WTC11 (cell line): ENCODE measurements around the gene OR2G3. TPM values are rescaled to one million over a fixed set of nuclear protein-coding genes. Genes with fewer than 3 reads are reported as not detected.

Experiments used
- ATAC-seq: fragments of 200-7000 bp; cut with Tn5 transposase; 2 replicates; pipeline ENCODE4 v1.10.0; 2021; ENCODE audit warnings: mild to moderate bottlenecking, moderate library complexity
- CTCF ChIA-PET: fragments of 300-600 bp; sonication (Branson Sonifier 250); formaldehyde crosslinking; loops from one replicate; lab custom pipeline; 2021; ENCODE audit warnings: antibody characterized with exemption; lab: Charles Lee
- POLR2A ChIA-PET: fragments of 350-600 bp; sonication (Branson Sonifier 250); formaldehyde crosslinking; loops from one replicate; lab custom pipeline; 2021; ENCODE audit warnings: antibody characterized with exemption; lab: Charles Lee
- DNase-seq: peaks from one replicate; pipeline ENCODE4 v3.0.0; 2021; ENCODE audit warnings: low spot score
- H3K27ac Mint-ChIP-seq: 2 replicates; pipeline ENCODE4 v1.8.0; 2021; ENCODE audit warnings: mixed read lengths
- H3K27me3 Mint-ChIP-seq: 2 replicates; pipeline ENCODE4 v1.8.0; 2021; ENCODE audit warnings: low read depth, mild to moderate bottlenecking, moderate library complexity, mixed read lengths
- H3K36me3 Mint-ChIP-seq: 2 replicates; pipeline ENCODE4 v1.8.0; 2021; ENCODE audit warnings: mixed read lengths
- H3K4me1 Mint-ChIP-seq: 2 replicates; pipeline ENCODE4 v1.8.0; 2022; ENCODE audit warnings: mixed read lengths
- H3K4me3 Mint-ChIP-seq: 2 replicates; pipeline ENCODE4 v1.8.0; 2021; ENCODE audit warnings: mild to moderate bottlenecking, moderate library complexity, mixed read lengths
- H3K9me3 Mint-ChIP-seq: 2 replicates; pipeline ENCODE4 v1.8.0; 2021; ENCODE audit warnings: mixed read lengths
- ATF3 ChIP-seq: sonication (generic); formaldehyde crosslinking; conservative IDR thresholded peaks from 2 replicates; pipeline ENCODE4 v1.8.1; 2022; ENCODE audit warnings: mild to moderate bottlenecking, missing genetic modification reagents
- ESRRA ChIP-seq: sonication (generic); formaldehyde crosslinking; IDR thresholded peaks from 2 replicates; pipeline ENCODE4 v1.8.1; 2022; ENCODE audit warnings: mild to moderate bottlenecking, missing genetic modification reagents, borderline replicate concordance
- FOXP1 ChIP-seq: sonication (generic); formaldehyde crosslinking; IDR thresholded peaks from 2 replicates; pipeline ENCODE4 v1.8.0; 2022; ENCODE audit warnings: missing genetic modification reagents, mild to moderate bottlenecking, moderate library complexity, borderline replicate concordance
- FOXP4 ChIP-seq: sonication (generic); formaldehyde crosslinking; IDR thresholded peaks from 2 replicates; pipeline ENCODE4 v1.8.0; 2022; ENCODE audit warnings: mild to moderate bottlenecking, missing genetic modification reagents
- MXD4 ChIP-seq: fragments of 250-450 bp; sonication (Bioruptor Pico); IDR thresholded peaks from 2 replicates; pipeline ENCODE4 v1.8.0; 2021; ENCODE audit warnings: mild to moderate bottlenecking, moderate library complexity, borderline replicate concordance
- NFATC4 ChIP-seq: fragments of 250-450 bp; sonication (Bioruptor Pico); IDR thresholded peaks from 2 replicates; pipeline ENCODE4 v1.9.0; 2021; ENCODE audit warnings: mild to moderate bottlenecking
- NFYB ChIP-seq: sonication (generic); formaldehyde crosslinking; conservative IDR thresholded peaks from 2 replicates; pipeline ENCODE4 v1.8.0; 2022; ENCODE audit warnings: low read depth, missing genetic modification reagents
- PREB ChIP-seq: sonication (generic); formaldehyde crosslinking; IDR thresholded peaks from 2 replicates; pipeline ENCODE4 v1.8.1; 2022; ENCODE audit warnings: mild to moderate bottlenecking, missing genetic modification reagents, moderate library complexity, borderline replicate concordance
- PRRX2 ChIP-seq: fragments of 250-450 bp; sonication (Bioruptor Pico); IDR thresholded peaks from 2 replicates; pipeline ENCODE4 v1.8.0; 2021; ENCODE audit warnings: mild to moderate bottlenecking
- RORB ChIP-seq: fragments of 250-450 bp; sonication (Bioruptor Pico); IDR thresholded peaks from 2 replicates; pipeline ENCODE4 v1.9.0; 2021; ENCODE audit warnings: mild to moderate bottlenecking
- SMAD3 ChIP-seq: sonication (generic); formaldehyde crosslinking; IDR thresholded peaks from 2 replicates; pipeline ENCODE4 v1.8.0; 2022; ENCODE audit warnings: missing genetic modification reagents, mild to moderate bottlenecking, borderline replicate concordance
- SP1 ChIP-seq: sonication (generic); formaldehyde crosslinking; conservative IDR thresholded peaks from 2 replicates; pipeline ENCODE4 v1.8.1; 2022; ENCODE audit warnings: missing genetic modification reagents
- TEAD1 ChIP-seq: sonication (generic); formaldehyde crosslinking; IDR thresholded peaks from 2 replicates; pipeline ENCODE4 v1.8.0; 2022; ENCODE audit warnings: mild to moderate bottlenecking, missing genetic modification reagents
- TEAD4 ChIP-seq: sonication (generic); formaldehyde crosslinking; IDR thresholded peaks from 2 replicates; pipeline ENCODE4 v1.8.0; 2022; ENCODE audit warnings: mild to moderate bottlenecking, missing genetic modification reagents
- ZBTB43 ChIP-seq: sonication (generic); formaldehyde crosslinking; IDR thresholded peaks from 2 replicates; pipeline ENCODE4 v1.8.1; 2023; ENCODE audit warnings: mild to moderate bottlenecking, missing genetic modification reagents
- ZMAT4 ChIP-seq: fragments of 250-450 bp; sonication (Bioruptor Pico); IDR thresholded peaks from 2 replicates; pipeline ENCODE4 v1.9.0; 2021; ENCODE audit warnings: mild to moderate bottlenecking
- ZNF396 ChIP-seq: fragments of 250-450 bp; sonication (Bioruptor Pico); IDR thresholded peaks from 2 replicates; pipeline ENCODE4 v1.8.0; 2021; ENCODE audit warnings: mild to moderate bottlenecking, moderate library complexity, borderline replicate concordance
- ZNF425 ChIP-seq: fragments of 250-450 bp; sonication (Bioruptor Pico); conservative IDR thresholded peaks from 2 replicates; pipeline ENCODE4 v1.9.0; 2021; ENCODE audit warnings: mild to moderate bottlenecking
- total RNA-seq: library from RNA; stranded (reverse); gene quantifications from 3 replicates; pipeline ENCODE4 v1.2.3, GENCODE V29; 2021

OR2G3 gene
- total RNA-seq, 1 experiment from 2014 or later = not detected

- H3K4me1 Mint-ChIP-seq = peaks cover 10% of the 10 kb centered on the region
- DNase-seq = no peak
- no peaks in the 10 kb centered on the region for H3K36me3 Mint-ChIP-seq
- CTCF ChIA-PET = interaction anchor here (1.3 kb wide), 1 partner anchor 30 kb away, joined by 3 read pairs; no protein-coding TSS in a partner anchor
- no peak overlapping the region for H3K27ac Mint-ChIP-seq
- ATAC-seq = peak; percentile 84
- no peaks in the 10 kb centered on the region for H3K9me3 Mint-ChIP-seq
- TF ChIP-seq NFATC4 (CRISPR knock-in tag) = no peak
- no peak for TF ChIP-seq ZNF425
- no peak for TF ChIP-seq RORB (CRISPR knock-in tag)
- TF ChIP-seq FOXP1 (CRISPR knock-in tag) = no peak
- TF ChIP-seq ZMAT4 (CRISPR knock-in tag) = no peak
- TF ChIP-seq ATF3 (CRISPR knock-in tag) = no peak
- TF ChIP-seq ZNF396 (CRISPR knock-in tag) = no peak
- no peak for TF ChIP-seq PREB (CRISPR knock-in tag)
- no peak for TF ChIP-seq ZBTB43 (CRISPR knock-in tag)
- TF ChIP-seq TEAD1 = no peak
- TF ChIP-seq SMAD3 = no peak
- no peak for TF ChIP-seq ESRRA (CRISPR knock-in tag)
- no peak for TF ChIP-seq MXD4 (CRISPR knock-in tag)
- POLR2A ChIA-PET = no interaction called here
- no peak overlapping the region for H3K4me3 Mint-ChIP-seq
- no peaks in the 10 kb centered on the region for H3K27me3 Mint-ChIP-seq
Measured at GRCh38 chr1:247561711-247562110, 43.7 kb upstream of the OR2G3 start.

- no peaks in the 10 kb centered on the region for H3K9me3 Mint-ChIP-seq
- no peaks in the 10 kb centered on the region for H3K27me3 Mint-ChIP-seq
- H3K4me1 Mint-ChIP-seq = peaks cover 10% of the 10 kb centered on the region
- no peak overlapping the region for H3K4me3 Mint-ChIP-seq
- H3K27ac Mint-ChIP-seq = no peak overlapping the region
- DNase-seq (no peak), ATAC-seq (peak; percentile 62)
- no peaks in the 10 kb centered on the region for H3K36me3 Mint-ChIP-seq
- CTCF ChIA-PET = interaction anchor here (1.3 kb wide), 1 partner anchor 30 kb away, joined by 3 read pairs; no protein-coding TSS in a partner anchor
- TF ChIP-seq PRRX2 (CRISPR knock-in tag) (no peak), NFYB (CRISPR knock-in tag) (no peak), SP1 (no peak), TEAD4 (CRISPR knock-in tag) (no peak), FOXP4 (CRISPR knock-in tag) (no peak), SMAD3 (no peak)
- POLR2A ChIA-PET = no interaction called here
Measured at GRCh38 chr1:247562198-247562597, 43.2 kb upstream of the OR2G3 start.
